ENCODE data around the gene NPTN.
"Not testable (repeated sequence)": the region's sequence is repeated elsewhere in the genome, so short reads cannot be mapped to it uniquely, and the experiment has no call there.

NPTN gene

GRCh38 chr15:73633111-73633990, at the start of gene NPTN:
Gene NPTN, minus strand, starts transcription at chr15:73633389. Its CDS starts 174 bp downstream, at chr15:73633215.
- DNase-seq (ENCODE audit: low read depth in 3 of 3), result peak; percentile 94 to 99 (median 97)

- DNase-seq (ENCODE audit: low read depth in 3 of 3), result no peak
These were observed 49.5 kb upstream of the NPTN start for GRCh38 chr15:73682600-73683090.

- no peak for DNase-seq (ENCODE audit: low read depth in 3 of 3)
These were observed 48.8 kb upstream of the NPTN start for GRCh38 chr15:73681856-73682599.

- no peak for DNase-seq (ENCODE audit: low read depth in 3 of 3)
These were observed 47.9 kb upstream of the NPTN start for GRCh38 chr15:73681063-73681462.

GRCh38 chr15:73680549-73680948, 47.4 kb upstream of the NPTN start:
- no peak for DNase-seq (ENCODE audit: low read depth in 3 of 3)

- no peak for DNase-seq (ENCODE audit: low read depth in 3 of 3)
These were observed 46.8 kb upstream of the NPTN start for GRCh38 chr15:73679964-73680363.

- DNase-seq (ENCODE audit: low read depth in 3 of 3), result no peak
These were observed 46.0 kb upstream of the NPTN start for GRCh38 chr15:73679180-73679579.

- DNase-seq (ENCODE audit: low read depth in 3 of 3), result no peak
These were observed 45.3 kb upstream of the NPTN start for GRCh38 chr15:73678498-73678897.

GRCh38 chr15:73677733-73678132, 44.5 kb upstream of the NPTN start:
- no peak for DNase-seq (ENCODE audit: low read depth in 3 of 3)

- peak in 2 of 3 experiments; percentile 15 to 24 for DNase-seq (ENCODE audit: low read depth in 3 of 3)
These were observed 44.0 kb upstream of the NPTN start for GRCh38 chr15:73677146-73677607.

- no peak for DNase-seq (ENCODE audit: low read depth in 3 of 3)
These were observed 41.4 kb upstream of the NPTN start for GRCh38 chr15:73674587-73674986.

- DNase-seq (ENCODE audit: low read depth in 3 of 3), result no peak
These were observed 27.3 kb upstream of the NPTN start for GRCh38 chr15:73660455-73660854.

- DNase-seq (ENCODE audit: low read depth in 3 of 3), result no peak
These were observed 25.5 kb upstream of the NPTN start for GRCh38 chr15:73658645-73659044.

GRCh38 chr15:73655724-73656123, 22.5 kb upstream of the NPTN start:
- no peak for DNase-seq (ENCODE audit: low read depth in 3 of 3)

GRCh38 chr15:73654659-73655058, 21.5 kb upstream of the NPTN start:
- DNase-seq (ENCODE audit: low read depth in 3 of 3), result no peak

- no peak for DNase-seq (ENCODE audit: low read depth in 3 of 3)
These were observed 17.4 kb upstream of the NPTN start for GRCh38 chr15:73650416-73651126.

- DNase-seq (ENCODE audit: low read depth in 3 of 3), result no peak
These were observed 14.8 kb upstream of the NPTN start for GRCh38 chr15:73648014-73648295.

- no peak for DNase-seq (ENCODE audit: low read depth in 3 of 3)
These were observed 14.2 kb upstream of the NPTN start for GRCh38 chr15:73647259-73648013.

GRCh38 chr15:73639464-73639863, 6.3 kb upstream of the NPTN start:
- not testable (repeated sequence) for DNase-seq (ENCODE audit: low read depth in 3 of 3)

GRCh38 chr15:73637527-73637926, 4.3 kb upstream of the NPTN start:
- no peak for DNase-seq (ENCODE audit: low read depth in 3 of 3)

GRCh38 chr15:73633991-73634495, 854 bp upstream of the NPTN start:
- no peak for DNase-seq (ENCODE audit: low read depth in 3 of 3)

All from stimulated activated CD4-positive, alpha-beta T cell treated with anti-CD3 and anti-CD28 coated beads, TNF-alpha, amount 100 ng/mL, for 4 hours (primary cell).